SHP77 (cell line): ENCODE measurements around the gene ADAM22.
A peak's percentile ranks its signal among the peaks of the same experiment; 100 is the strongest.

Source experiments
- DNase-seq, 2 experiments: peaks; one replicate each; lab custom pipeline; 2025; lab: John Stamatoyannopoulos, UW

ADAM22 gene

DNA sequence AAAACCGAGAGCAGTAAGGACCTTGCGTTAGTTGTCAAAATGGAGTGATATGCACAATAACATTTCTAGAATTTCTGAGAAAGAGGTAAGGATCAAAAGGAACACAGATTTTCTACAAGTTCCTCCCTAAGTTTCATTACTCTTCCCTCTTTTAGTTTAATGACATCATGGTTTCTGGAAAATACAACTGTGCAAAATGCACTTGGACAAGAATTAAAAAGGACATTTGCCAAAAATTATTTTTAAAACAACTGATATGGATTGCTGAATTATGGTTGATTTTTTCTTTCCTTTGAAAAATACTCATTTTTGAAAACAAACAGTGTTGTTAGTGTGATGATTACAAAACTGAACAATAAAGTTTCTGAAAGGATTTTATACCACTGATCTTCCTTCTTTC, 233.7 kb downstream of the ADAM22 start:
- no peak for DNase-seq

DNA sequence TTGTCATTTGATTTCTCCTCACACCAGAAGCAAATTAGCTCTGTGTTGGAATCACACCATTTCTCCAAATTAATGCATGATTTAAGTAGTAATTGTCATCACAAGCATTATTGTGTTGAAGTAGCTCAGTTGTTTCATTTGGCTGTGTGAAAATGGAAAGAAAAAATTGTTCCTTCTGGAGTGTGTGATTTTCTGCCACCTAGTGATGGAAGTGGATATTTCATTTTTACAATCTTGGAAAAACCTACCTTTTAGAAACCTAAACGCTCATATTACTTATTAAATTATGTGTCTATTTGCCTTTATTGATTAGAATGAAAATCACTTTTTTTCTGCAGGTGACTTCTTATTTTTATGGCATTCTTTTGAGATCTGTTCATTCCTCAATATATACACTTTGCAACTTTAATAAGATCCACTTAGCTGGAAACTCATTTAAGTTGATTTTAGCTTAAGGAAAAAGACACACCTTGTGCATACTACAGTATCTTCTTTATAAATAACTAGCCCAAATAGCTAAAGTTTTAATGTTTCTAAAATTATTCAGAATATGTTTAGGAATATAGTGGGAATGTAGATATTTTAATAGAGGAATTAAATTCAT, 235.8 kb downstream of the ADAM22 start:
- DNase-seq = peak in 1 of 2 experiments; percentile 4

DNA sequence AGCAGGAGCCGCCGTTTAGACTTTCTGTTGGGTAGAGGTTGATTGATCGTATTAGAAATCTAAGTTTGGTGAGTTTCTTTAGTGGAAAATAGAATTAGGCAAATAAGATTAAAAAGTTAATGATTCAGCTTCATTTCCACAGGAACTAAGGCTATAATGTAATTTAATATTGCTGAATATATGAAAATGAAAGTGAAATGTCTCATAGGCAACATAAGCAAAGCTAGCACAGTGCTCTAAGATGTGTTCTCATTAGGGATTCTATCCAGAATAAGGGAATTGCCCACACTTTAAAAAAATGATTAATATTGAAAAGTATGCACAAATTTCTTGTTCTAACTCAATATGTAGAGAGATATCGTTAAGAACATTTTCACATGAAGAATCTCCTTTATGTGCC, 238.8 kb downstream of the ADAM22 start:
- DNase-seq = no peak

DNA sequence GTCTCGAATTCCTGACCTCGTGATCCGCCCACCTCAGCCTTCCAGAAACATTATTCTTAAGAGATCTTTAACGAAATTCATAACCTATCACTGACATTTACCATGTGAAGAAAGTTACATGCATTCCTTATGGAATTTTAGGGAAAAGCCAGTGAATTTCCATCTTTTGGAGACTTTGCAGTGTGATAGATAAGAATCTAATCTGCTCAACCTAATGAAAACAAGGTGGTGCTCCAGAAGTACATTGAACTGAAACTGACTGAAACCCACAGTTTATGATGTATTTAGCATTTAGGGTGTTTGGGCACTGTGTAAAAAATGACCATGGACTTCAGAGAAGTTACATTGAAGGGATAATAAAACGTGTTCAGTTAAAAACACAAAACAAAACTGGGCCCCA, 242.1 kb downstream of the ADAM22 start:
- no peak for DNase-seq

DNA sequence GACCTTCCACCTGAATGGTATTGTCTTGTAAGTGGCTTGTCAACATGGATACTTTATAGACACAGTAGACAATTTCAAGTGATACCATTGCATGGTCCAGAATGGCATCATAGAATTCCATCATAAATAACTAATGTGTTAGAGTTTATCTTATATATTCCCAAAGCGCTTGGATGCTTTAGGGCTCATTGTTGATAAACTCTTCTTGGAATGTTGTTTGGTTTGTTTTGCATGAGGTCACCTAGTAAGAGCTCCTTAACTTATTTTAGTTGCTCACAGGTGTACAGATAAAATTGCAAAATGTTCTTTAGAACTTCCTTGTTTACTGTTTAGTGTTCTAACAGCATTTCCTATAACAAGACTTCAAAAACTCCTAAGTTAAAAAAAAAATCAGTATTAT, 249.0 kb downstream of the ADAM22 start:
- no peak for DNase-seq

DNA sequence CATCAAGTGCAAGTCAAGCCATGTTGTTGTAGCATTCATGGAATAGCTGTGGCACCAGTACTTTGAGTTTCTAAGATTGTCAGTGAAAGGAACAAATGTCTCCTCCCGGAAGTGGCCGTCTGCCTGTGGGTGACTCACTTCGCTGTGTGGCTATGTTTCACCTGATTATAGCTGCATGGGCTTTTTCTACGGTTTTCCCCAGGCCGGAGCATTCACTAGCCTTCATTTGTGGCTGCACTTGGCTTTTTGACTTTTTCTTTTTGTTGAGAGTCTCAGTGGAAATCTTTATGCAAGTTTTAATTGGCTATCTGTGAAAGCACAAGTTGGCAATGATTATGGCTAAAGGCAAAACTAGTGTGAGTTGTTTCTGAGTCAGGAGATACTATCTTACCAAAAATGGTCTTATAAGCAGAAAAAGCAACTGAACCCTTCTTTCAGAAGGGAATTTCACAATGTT, 250.8 kb downstream of the ADAM22 start:
- DNase-seq = no peak

DNA sequence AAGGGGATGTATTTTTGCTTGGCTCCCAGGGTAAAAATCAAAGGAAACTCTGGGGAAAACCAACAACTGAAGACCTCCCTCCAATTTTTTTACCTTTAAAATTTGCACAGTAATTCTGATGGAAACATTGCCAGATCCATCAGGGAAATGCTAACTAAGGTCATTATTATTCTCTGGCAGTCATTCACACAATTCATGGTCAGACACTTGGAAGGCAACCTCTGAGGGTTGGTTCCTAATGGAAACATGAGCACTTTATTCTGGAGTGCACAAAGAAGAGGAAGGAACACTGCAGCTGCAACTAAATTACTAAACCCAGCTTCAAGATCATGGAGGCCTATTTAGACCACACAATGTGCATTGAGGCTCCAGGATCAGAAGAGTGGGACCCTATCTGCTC, 251.6 kb downstream of the ADAM22 start:
- no peak for DNase-seq

DNA sequence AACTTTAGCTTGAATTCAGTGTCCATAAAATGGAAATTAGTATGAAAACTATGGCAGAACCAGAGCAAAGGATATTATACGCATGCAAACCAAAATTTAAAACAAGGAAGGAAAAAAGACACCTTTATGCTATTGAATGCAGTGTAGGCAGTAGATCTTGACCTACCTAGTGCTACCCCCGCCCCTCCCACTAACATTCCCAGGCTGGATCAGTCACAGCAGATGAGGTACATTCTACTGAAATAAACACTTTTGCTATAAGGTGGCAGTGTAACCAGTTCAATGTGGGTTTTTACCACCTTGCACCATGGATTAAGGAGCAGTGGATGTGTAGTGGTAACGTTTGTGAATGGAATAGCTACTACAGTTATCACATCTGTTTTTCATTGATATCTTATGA, 257.9 kb downstream of the ADAM22 start:
- no peak for DNase-seq

DNA sequence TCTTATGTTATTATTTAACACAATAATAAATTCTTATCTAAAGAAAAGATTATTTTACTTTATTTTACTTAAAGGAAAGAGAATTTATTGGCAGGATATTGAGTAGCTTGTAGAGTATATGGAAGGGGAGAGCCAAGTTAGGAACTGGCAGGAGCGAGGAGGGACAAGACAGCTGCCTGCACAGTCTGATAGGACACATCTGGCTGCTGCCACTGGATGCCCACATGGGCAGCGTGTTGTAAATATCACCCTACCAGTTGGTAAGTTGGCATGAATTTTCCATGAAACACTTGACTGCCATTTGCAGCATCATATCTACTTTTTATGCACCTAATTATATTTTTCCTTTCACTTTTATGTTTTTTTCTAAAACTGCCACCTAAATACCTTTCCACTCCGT, 266.2 kb downstream of the ADAM22 start:
- peak; percentile 2 to 3 for DNase-seq

DNA sequence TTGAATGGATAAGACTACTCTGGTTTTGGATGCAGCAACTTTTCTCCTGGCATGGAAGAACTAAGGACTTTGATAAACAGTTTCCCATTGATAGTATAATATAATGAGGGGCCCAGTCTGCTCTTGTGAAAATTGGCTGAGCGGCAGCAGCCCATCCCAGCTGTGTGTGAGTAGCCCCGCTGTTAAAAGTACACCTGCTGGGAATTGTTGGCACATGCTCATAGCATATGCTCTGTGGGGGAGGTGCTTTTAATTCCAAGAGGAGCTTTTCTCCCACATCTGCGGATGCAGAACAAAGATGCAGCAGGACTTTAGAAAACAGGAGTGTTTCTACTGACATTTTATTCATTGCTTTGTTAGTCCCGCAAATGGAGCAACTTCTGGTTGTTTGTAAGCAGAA, 266.7 kb downstream of the ADAM22 start:
- peak; percentile 59 to 79 for DNase-seq

DNA sequence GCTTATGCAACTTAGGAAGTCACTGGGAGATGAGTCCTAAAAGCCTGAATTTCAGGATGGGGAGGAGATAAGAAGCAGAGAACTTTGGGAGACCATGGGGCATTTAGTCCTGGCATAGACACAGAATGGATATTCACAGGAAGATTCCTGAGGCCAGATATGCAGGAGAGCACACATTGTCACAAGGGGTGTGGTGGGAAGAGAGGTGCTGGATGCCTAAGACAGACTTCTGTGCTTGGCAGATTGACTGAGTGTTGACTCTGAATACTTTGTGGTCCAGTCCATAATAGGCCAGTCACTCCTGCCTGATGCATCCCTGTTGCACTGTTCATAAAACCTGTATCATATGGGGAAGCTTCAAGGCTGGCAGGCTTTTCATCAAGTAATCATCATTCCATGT, 267.3 kb downstream of the ADAM22 start:
- DNase-seq = no peak

DNA sequence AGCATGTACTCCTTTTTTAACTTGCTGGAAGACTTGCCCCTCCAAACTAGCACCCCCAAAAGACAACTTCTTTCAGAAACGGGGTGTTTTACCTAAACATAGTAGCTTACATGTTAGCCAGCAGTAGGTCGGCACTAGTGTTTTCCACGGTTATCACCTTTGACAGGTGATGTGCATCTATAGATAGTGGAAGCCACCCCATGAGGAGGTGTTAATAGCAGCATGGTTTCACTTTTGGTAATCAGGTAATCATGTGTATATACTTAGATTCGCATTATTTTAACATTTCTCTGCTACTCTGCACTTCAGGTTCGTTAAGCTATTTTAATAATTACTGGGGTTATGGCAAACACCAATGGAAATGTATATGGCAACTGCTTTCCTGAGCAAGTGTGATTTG, 268.2 kb downstream of the ADAM22 start:
- no peak for DNase-seq

DNA sequence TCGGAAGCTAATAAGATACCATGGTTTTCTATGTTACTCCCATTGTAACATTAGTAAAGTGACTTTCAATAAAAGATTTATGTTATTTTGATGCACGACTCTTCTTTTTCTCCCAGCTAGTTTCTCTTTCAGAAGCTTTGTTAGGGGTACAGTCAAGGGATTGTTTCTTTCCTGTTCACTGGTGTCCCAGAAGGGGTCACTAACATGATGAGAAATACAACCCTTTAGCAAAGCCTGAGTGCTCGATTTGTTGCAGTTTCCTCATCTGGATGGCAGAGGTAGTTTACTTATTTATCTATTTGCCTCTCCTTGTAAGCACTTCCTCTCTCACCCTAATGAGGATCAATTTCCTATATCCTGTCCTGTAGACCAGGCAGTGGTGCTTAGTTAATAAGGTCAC, 268.7 kb downstream of the ADAM22 start:
- no peak for DNase-seq

DNA sequence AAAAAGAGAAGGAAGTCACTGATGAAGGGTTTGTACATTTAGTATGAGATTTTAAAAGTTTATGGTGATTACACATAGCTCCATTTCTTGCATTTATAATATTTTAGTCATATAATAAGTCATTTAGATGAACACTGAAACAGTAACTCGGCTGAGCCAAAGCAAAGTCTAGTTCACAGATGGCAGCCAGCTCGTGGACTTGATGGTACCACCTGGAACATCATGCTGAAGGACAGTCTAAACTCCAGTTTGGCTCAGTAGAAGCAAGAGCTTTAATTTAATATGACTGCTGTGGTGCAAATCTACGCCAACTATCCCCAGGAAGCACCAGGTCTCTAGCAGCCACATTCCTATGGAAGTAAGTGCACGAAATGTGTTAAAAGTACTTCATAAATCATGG, 269.4 kb downstream of the ADAM22 start:
- no peak for DNase-seq

DNA sequence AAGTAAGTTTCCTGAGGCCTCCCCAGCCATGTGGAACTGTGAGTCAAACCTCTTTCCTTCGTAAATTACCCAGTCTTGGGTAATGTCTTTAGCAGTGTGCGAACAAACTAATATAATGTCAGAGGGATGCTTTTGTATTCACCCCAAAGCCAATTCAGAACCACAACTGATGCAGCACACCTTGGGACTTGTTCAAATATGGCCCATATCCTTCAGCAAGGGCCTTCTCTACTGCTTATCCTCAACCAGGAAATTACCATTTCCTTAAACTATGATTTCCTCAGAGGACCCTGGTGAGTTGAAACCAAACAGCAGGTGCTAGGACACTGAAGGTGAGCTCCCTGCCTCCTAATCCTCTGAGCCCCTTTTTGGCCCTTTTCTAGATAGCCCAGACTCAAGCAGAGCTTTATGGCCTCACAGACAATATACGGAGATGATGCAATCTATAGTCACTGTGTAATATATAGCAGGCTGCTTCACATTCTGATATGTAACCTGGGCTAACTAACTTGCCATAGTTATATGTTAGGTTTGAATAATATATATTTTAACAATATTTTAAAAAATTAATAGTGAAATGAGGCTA, 270.6 kb downstream of the ADAM22 start:
- no peak for DNase-seq

DNA sequence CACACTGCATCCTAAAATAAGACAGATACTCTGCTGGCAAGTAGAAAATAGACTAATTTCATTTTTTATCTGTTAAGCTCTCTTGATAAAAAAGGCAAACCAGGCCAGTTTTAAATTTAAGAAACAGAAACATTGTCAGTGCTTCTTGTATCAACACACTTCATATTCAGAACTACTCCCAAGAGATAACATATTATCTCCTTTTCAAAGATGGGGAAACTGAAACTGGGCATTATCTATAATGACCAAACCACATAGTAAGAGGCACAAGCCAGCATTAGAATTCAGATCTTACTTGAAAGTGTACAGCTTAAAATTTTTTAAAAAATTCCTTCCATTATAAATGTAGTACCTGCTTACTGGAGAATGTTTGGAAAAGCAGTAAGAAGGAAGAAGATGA, 271.1 kb downstream of the ADAM22 start:
- no peak for DNase-seq

DNA sequence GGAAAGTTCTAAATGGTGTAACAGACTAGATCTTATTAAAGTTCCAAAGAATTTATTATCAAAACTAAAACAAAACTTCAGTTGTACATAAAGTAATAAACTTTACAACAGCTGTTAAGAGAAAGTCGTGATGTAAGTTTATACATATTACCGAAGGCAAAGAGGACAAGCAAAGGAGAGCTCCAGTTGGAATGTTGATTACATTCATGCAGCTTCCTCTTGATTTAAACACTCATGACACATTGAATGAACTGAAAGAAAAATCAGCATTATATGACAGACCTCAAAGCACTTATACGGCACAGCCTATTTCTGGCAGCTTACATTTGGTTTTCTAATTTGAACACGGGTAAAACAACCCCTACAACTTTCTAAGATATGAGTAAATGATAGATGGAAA, 272.2 kb downstream of the ADAM22 start:
- DNase-seq = no peak

DNA sequence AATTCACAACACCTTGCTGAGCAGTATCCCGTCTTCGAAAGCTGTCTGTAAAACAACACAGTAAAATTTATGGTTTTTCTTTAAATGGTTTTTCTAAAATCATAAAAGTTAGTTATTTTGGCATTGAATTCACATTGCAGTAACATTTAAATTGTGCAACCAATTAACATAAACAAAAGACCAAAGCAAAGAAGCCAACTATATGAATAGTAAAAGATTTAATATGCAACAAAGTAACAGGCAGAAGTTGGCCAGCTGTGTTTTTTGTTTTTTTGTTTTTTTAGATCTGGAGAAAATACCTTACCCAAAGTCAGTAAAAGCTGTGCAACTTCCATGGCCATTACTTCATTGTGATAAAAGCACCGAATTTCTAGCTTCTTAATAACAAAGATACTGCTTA, 274.5 kb downstream of the ADAM22 start:
- no peak for DNase-seq

DNA sequence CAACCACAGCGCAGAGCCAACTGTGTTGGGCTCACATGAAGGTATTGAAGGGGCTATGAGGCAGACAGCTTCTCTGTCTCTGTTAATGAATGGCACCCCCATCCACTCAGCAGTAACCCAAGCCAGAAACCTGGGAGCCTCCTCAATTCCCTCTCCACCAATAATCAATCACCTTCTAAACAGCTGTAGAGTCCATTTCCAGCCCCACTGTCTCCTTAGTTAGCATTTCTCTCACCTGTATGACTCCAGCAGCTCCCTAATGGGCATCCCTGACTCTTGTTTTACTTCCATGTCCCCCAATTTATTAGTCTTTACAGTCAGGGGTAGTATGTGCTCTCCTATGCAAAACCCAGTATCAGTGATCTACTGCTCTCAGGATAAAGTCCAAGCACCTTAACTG, 278.9 kb downstream of the ADAM22 start:
- no peak for DNase-seq

DNA sequence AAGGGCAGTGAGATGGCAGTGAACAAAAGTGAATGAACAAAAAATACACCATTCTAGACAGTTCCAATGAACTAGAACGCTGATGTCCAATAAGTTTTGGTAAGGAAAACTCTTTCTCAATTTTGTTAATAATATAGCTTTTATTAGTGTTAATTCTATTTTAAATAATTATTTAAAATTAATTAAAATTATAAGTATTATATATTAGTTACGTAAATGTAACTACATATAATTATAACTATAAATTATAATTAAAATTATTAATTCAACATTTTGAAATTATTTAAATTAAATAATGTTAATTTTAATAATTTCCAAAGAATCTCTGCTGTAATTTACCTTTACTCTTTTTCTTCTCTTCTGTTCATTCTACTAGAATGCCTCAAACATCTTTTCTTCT, 280.4 kb downstream of the ADAM22 start:
- no peak for DNase-seq

DNA sequence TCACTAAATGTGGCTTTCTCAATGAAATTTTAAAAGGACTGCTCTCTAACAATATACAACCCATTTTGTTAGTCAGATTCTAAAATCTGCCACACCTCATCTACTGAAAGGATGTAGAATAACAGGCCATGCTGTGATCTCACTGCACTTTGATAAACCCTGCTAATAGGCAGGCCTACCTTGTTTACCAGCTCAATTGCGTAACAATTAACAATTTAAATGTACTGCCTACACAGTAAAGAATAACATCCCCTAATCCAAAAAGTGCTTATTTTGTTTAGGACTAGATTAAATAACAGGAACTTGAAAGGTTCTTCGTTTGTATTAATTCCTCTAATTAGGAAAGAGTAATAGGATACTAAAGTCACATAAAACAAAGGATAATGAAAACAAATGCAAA, 281.2 kb downstream of the ADAM22 start:
- no peak for DNase-seq

DNA sequence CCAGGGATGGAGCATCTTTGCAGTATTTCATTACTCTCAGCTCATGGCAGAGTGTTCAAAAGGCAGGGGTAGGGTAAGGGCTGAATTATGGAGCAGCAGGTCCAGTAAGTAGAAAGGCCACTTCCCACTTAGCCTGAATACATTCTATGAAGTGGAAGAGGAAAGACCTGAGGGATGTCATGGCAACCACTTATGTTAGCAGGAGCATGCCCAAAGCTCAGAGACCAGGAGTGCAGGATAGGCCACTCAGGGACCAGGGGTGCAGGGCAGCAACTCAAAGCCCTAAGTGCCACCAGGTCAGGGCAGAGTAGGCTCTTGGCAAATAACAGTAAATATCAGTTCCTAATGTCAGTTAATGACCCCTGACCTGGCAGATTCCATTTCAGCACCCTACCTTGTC, 282.2 kb downstream of the ADAM22 start:
- DNase-seq = no peak

DNA sequence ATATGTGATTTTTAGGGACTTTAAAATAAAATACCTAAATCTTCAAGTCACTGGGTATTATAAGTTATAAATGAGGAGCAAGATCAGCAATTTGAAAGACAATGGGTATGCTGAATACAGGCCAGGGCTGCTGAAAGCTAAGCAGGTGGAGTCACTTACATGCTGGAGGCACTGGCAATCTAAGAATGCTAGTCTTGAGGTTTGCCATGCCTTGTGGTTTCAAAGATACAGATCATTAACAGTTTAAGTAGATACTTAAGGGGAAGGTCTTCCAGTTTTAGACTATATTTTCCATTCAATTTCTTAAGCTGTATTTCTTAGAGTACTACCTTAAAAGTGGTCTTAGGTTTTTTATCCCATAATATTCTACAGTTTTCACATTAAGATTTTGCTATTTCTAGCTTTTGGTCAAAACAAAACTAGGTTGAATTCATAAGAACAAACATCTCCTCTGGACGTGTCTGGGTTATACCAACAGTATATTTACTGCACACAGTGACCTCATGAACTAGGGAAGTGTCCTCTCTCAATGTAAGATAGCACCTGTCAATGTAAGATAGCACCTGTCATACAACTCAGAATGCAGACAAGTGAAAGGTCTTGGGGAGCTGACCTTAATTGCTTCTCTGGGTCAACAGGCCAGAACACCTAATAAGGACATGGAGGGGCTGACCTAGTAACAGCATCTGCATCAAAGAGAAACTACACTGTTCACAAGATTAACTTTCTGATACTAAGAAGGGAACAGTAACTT, 283.8 kb downstream of the ADAM22 start:
- DNase-seq = no peak

DNA sequence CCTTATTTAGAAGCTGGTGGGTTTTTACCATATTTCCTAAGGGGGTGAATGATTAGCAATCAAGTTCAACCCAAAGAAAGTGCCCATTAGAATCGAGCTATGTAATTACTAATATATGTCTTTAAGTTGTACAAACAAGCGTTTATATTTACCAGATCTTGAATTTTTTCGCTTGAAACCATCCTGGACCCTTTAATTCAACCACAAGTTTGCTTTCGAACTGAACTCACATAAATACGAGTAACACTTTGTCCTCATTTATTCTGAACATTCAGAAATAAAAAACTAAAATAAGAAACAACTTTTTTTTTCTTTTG, 284.3 kb downstream of the ADAM22 start:
- no peak for DNase-seq
